GM12873 (cell line): ENCODE measurements around the gene DRG1.
A peak's percentile ranks its signal among the peaks of the same experiment; 100 is the strongest.

ENCODE experiments used
- TF ChIP-seq, protein P1 (sequence below): IDR thresholded peaks from 2 replicates; pipeline ENCODE4 v1.5.1; 2012; ENCODE audit warnings: low read depth, mild to moderate bottlenecking, moderate library complexity, low read length, control low read depth; ENCODE audit not compliant: insufficient read depth; ENCODE audit errors: missing control alignments

The DRG1 gene, protein sequence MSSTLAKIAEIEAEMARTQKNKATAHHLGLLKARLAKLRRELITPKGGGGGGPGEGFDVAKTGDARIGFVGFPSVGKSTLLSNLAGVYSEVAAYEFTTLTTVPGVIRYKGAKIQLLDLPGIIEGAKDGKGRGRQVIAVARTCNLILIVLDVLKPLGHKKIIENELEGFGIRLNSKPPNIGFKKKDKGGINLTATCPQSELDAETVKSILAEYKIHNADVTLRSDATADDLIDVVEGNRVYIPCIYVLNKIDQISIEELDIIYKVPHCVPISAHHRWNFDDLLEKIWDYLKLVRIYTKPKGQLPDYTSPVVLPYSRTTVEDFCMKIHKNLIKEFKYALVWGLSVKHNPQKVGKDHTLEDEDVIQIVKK

DNA sequence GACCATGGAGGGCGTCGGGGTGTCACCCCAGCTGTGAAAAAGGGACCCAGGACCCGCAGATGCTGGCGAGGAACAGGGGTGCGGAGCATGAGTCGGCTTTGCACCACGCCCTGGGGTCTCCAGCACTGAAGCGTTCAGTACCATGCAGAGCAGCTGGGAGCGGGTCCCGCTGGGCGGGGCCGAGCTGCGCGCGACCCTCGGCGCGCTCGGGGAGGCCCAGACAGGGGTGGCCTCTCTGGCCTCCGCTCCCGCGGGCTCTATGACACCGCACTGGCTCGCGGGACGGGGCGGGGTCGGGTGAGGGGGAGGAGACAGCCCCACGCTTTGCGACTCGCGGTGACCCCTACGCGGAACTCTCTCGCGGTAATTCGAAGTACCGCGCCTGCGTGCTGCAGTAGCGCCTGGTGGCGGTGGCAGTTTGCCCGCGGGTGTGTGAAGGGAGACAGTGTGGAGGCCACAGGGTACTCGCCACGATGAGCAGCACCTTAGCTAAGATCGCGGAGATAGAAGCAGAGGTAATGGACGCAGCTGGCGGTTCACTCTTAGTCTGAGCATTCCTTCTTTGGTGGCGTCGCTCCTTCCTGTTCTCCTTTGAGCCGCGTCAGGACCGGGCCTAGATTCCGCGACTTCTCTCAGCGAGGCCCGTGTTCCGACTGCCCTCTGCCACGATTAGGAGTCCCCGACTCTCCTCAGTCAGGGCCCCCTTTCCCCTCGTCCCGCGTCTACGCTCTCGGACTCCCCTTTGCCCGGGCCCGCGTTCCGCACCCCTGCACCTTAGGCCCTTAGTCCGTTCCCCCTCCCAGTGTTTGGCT lies at the start of gene DRG1:
TSS of gene DRG1 (plus strand) at position 394 of the 812 bp plus-strand sequence. CDS start at position 474, 80 bp downstream.
- TF ChIP-seq, protein P1, sequence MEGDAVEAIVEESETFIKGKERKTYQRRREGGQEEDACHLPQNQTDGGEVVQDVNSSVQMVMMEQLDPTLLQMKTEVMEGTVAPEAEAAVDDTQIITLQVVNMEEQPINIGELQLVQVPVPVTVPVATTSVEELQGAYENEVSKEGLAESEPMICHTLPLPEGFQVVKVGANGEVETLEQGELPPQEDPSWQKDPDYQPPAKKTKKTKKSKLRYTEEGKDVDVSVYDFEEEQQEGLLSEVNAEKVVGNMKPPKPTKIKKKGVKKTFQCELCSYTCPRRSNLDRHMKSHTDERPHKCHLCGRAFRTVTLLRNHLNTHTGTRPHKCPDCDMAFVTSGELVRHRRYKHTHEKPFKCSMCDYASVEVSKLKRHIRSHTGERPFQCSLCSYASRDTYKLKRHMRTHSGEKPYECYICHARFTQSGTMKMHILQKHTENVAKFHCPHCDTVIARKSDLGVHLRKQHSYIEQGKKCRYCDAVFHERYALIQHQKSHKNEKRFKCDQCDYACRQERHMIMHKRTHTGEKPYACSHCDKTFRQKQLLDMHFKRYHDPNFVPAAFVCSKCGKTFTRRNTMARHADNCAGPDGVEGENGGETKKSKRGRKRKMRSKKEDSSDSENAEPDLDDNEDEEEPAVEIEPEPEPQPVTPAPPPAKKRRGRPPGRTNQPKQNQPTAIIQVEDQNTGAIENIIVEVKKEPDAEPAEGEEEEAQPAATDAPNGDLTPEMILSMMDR: peak; percentile 6

GRCh38 chr22:31349960-31350359 lies 49.4 kb upstream of the DRG1 start:
- TF ChIP-seq, protein P1: no peak

DNA sequence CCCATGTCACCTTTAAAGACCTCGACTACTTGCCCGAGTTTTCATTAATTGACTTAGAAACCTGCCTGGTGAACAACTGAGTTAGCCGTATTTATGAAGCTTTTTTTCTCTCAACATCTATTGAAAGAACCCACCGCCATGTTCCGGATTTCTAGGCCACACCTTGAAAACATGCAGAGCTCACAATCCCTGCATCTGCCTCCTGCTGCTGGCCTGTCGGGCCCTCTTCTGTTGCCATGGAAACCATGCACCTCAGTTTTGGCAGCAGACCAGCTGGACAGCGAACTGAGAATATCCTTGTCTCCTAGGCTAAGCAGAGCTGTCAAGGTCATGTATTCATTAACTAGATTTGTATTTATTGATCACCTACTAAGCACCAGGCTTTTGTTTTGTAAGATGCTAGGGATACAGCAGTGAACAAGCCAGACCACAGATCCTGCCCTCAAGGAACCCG lies 49.0 kb upstream of the DRG1 start:
- TF ChIP-seq, protein P1: no peak

DNA sequence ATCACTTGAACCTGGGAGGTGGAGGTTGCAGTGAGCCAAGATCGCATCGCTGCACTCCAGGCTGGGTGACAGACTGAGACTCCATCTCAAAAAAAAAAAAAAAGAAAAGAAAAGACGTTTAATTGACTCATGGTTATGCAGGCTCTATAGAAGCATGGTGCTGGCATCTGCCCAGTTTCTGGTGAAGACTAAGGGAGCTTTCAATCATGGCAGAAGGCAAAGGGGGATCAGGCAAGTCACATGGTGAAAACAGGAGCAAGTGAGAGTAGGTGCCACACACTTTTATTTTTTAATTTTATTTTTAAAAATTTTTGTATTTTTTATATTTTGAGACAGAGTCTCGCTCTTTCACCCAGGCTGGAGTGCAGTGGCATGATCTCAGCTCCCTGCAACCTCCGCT lies 44.9 kb upstream of the DRG1 start:
- TF ChIP-seq, protein P1: no peak

- TF ChIP-seq, protein P1: no peak
Observed at GRCh38 chr22:31360029-31360428, 39.4 kb upstream of the DRG1 start.

DNA sequence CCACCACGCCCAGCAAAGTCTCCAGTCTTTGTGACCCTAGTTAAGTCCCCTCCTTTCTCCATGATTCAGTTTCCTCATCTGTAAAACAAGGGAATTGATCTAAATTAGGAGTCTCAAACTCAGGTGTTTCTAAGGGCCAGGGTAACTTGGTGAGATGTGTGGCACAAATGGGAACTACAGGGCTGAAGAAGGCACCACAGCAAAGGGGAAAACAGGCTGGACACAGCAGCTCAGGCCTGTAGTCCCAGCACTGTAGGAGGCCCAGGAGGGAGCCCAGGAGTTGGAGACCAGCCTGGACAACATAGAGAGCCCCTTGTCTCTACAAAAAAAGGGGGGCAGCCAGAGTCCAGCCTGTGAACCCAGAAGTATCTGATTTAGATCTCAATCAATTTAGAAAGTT lies 37.7 kb upstream of the DRG1 start:
- TF ChIP-seq, protein P1: peak; percentile 16

DNA sequence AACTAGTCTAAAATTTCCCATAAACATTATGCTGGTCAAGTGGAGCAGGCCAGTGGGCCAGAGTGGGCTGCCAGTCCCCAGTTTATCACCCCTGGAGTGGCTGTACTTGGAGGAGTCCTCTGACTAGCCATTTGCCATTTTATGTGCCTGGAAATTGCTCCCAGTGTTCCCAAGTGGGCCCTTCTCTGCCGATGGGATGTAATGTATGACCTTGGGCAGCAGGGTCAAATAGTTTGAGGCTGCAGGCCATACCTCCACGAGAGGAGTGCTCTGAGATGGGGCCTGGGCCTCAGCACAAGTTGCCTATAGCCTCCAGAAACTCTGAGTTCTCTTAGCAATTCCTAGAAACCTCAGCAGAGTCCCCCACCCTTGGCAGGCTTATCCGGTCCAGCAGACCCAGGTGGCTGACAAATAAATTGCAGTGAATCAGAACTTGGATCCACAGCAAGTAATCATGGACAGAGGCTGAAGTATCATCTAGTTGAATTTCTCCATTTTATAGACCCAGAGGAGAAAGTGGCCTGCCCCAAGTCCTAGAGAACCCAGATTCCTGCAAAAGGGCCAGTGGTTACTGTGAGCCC lies 35.4 kb upstream of the DRG1 start:
- TF ChIP-seq, protein P1: no peak
